IMR-90 (cell line): Measurements from ENCODE around the gene COL4A1.

Source experiments
- CEBPB ChIP-seq: IDR thresholded peaks from 2 replicates; pipeline ENCODE4 v1.6.1; 2012; ENCODE audit warnings: low read depth, low read length, improper control_type of control experiment
- CHD1 ChIP-seq: IDR thresholded peaks from 2 replicates; pipeline ENCODE4 v1.6.1; 2012; ENCODE audit warnings: low read depth, low read length, improper control_type of control experiment
- CTCF ChIP-seq: conservative IDR thresholded peaks from 2 replicates; pipeline ENCODE4 v1.5.1; 2012; ENCODE audit warnings: mild to moderate bottlenecking, low read depth, low read length, improper control_type of control experiment
- ELK1 ChIP-seq: fragments of 150-350 bp; IDR thresholded peaks from 2 replicates; pipeline ENCODE4 v1.6.1; 2016; ENCODE audit warnings: low read depth, mild to moderate bottlenecking, low read length, moderate library complexity, borderline replicate concordance
- FOS ChIP-seq: fragments of 150-350 bp; IDR thresholded peaks from 2 replicates; pipeline ENCODE4 v1.6.1; 2016; ENCODE audit warnings: low read depth, low read length
- MAZ ChIP-seq: IDR thresholded peaks from 2 replicates; pipeline ENCODE4 v1.6.1; 2012; ENCODE audit warnings: low read depth, mild to moderate bottlenecking, low read length, improper control_type of control experiment, moderate library complexity, borderline replicate concordance
- NFE2L2 ChIP-seq: fragments of 150-350 bp; IDR thresholded peaks from 2 replicates; pipeline ENCODE4 v1.6.1; 2016; ENCODE audit warnings: low read depth, mild to moderate bottlenecking, low read length
- POLR2A ChIP-seq: IDR thresholded peaks from 2 replicates; pipeline ENCODE4 v1.6.1; 2012; ENCODE audit warnings: mild to moderate bottlenecking, low read depth, low read length
- RAD21 ChIP-seq: IDR thresholded peaks from 2 replicates; pipeline ENCODE4 v1.6.1; 2012; ENCODE audit warnings: low read length, improper control_type of control experiment
- RCOR1 ChIP-seq: IDR thresholded peaks from 2 replicates; pipeline ENCODE4 v1.6.1; 2012; ENCODE audit warnings: mild to moderate bottlenecking, low read length, improper control_type of control experiment; ENCODE audit not compliant: insufficient replicate concordance
- RFX5 ChIP-seq: IDR thresholded peaks from 2 replicates; pipeline ENCODE4 v1.8.0; 2012; ENCODE audit warnings: low read depth, mild to moderate bottlenecking, low read length, moderate library complexity
- SMC3 ChIP-seq: fragments of 150-350 bp; IDR thresholded peaks from 2 replicates; pipeline ENCODE4 v1.6.1; 2016; ENCODE audit warnings: low read depth, mild to moderate bottlenecking, antibody characterized with exemption, low read length, moderate library complexity
- USF2 ChIP-seq: fragments of 150-350 bp; IDR thresholded peaks from 2 replicates; pipeline ENCODE4 v1.6.1; 2017; ENCODE audit warnings: mild to moderate bottlenecking, antibody characterized with exemption, low read length, low read depth

GRCh38 chr13:110151462-110151861 lies 155.5 kb downstream of the COL4A1 start:
- TF ChIP-seq CTCF (no peak), POLR2A (no peak), NFE2L2 (no peak), CEBPB (no peak), CHD1 (no peak), RFX5 (no peak), RAD21 (no peak), USF2 (no peak), SMC3 (no peak), ELK1 (no peak), MAZ (no peak), RCOR1 (no peak), FOS (no peak)
